Dendritic cell treated with granulocyte-macrophage colony-stimulating factor and Interleukin-4, amounts not matched to agents 40 ng/mL and 50 ng/mL, for 4 days (primary cell): ENCODE measurements around the gene RNF150.

Experiments
- H3K27ac Mint-ChIP-seq: one replicate; pipeline ENCODE4 v1.8.0; 2022; ENCODE audit warnings: mild to moderate bottlenecking, mixed read lengths
- H3K27me3 Mint-ChIP-seq: one replicate; pipeline ENCODE4 v1.8.0; 2022; ENCODE audit warnings: mild to moderate bottlenecking, mixed read lengths
- H3K36me3 Mint-ChIP-seq: one replicate; pipeline ENCODE4 v1.8.0; 2022; ENCODE audit warnings: low read depth, mixed read lengths
- H3K4me1 Mint-ChIP-seq: one replicate; pipeline ENCODE4 v1.8.0; 2022; ENCODE audit warnings: low read depth, mixed read lengths
- H3K4me3 Mint-ChIP-seq: one replicate; pipeline ENCODE4 v1.8.0; 2022; ENCODE audit warnings: mild to moderate bottlenecking, moderate library complexity, mixed read lengths
- H3K9me3 Mint-ChIP-seq: one replicate; pipeline ENCODE4 v1.8.0; 2022; ENCODE audit warnings: mixed read lengths
- intact Hi-C: fragments of 100-400 bp; cut with micrococcal nuclease; formaldehyde crosslinking; loops from one replicate; pipeline ENCODE4 v1.15.0; 2022

RNF150 gene

DNA sequence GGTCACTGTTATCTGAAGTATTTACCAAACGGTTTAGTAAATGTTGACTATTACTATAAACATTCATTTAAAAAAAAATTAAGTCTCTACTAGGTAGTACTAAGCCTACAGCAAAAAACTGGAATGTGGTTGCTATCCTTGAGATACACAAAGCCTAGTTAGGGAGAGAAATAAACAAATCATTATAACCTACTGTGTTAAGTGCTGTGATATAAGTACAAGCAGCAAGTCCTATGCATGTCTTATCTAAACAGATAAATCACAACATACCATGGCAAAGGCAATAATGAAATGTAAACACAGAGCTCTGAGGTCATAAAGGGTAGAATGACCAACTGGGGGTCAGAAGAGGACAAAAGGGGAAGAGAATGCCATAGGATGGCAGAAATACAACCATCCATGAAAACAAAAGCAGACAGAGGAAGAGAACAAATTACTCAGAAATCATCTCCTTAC, 92.2 kb downstream of the RNF150 start:
- no peaks in the 10 kb centered on the region for H3K9me3 Mint-ChIP-seq

DNA sequence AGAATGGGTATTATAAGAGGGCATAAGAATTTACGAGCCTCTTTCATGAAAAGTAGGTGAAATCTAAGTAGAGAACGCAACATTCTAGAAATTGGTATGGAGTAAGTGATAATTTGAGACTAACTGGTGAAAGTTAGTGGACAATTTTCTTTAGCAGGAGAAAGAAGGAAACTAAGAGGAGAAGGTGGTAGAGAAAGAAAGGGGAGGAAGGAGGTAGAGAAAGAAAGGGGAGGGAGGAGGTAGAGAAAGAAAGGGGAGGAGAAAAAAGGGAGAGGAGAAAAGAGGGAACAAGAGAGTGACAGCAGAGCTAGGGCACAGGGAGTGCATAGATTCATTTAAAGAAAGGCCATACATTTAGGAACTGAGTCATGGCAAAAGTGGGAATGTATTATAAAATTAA, 94.1 kb downstream of the RNF150 start:
- intact Hi-C loops = no loop called here
- H3K4me3 Mint-ChIP-seq = no peak overlapping the region
- H3K36me3 Mint-ChIP-seq = no peaks in the 10 kb centered on the region
- no peak overlapping the region for H3K27ac Mint-ChIP-seq
- H3K4me1 Mint-ChIP-seq = no peaks in the 10 kb centered on the region
- peaks cover 2% of the 10 kb centered on the region for H3K9me3 Mint-ChIP-seq
- H3K27me3 Mint-ChIP-seq = no peaks in the 10 kb centered on the region

More for the DNA sequence above, 92.2 kb downstream of the RNF150 start:
- Mint-ChIP-seq H3K4me3 (no peak overlapping the region), H3K4me1 (no peaks in the 10 kb centered on the region), H3K27ac (no peak overlapping the region), H3K27me3 (no peaks in the 10 kb centered on the region), H3K36me3 (no peaks in the 10 kb centered on the region)
- intact Hi-C loops = no loop called here

DNA sequence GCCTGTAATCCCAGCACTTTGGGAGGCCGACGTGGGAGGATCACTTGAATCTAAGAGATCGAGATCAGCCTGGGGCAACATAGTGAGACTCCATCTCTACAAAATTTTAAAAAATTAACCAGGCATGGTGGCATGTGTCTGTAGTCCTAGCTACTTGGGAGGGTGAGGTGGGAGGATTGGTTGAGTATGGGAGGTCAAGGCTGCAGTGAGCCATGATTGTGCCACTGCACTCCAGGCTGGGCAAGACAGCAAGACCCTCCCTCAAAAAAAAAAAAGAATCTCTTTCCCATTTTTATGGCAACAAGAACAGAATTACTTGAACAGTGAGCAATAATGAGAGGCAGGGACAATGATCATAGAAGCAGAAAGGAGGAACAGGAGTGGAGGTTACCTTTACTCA, 94.8 kb downstream of the RNF150 start:
- Mint-ChIP-seq H3K27ac (no peak overlapping the region), H3K4me1 (no peaks in the 10 kb centered on the region), H3K9me3 (peaks cover 9% of the 10 kb centered on the region), H3K4me3 (no peak overlapping the region), H3K27me3 (no peaks in the 10 kb centered on the region), H3K36me3 (no peaks in the 10 kb centered on the region)
- intact Hi-C loops = no loop called here

DNA sequence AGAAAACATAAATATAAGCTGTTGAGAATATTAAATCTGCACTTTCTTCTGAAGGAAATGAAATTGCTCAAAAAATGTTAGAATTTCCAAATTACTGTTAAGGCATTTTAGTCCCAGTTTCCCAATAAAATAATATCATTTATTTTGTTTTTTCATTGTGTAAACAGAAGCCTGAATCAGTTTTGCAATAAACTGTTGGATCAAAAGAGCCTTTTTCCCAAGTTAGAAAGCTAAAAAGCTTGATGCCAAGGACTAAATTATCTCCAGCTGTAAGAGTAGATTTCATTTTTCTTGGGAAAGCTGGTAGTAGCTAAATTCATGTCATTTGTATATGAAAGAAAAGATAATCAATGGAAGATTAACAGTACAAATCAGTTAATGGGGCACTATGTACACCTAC, 95.8 kb downstream of the RNF150 start:
- Mint-ChIP-seq H3K4me1 (no peaks in the 10 kb centered on the region), H3K36me3 (no peaks in the 10 kb centered on the region), H3K4me3 (no peak overlapping the region), H3K9me3 (peaks cover 14% of the 10 kb centered on the region), H3K27me3 (no peaks in the 10 kb centered on the region), H3K27ac (no peak overlapping the region)
- intact Hi-C loops = no loop called here

DNA sequence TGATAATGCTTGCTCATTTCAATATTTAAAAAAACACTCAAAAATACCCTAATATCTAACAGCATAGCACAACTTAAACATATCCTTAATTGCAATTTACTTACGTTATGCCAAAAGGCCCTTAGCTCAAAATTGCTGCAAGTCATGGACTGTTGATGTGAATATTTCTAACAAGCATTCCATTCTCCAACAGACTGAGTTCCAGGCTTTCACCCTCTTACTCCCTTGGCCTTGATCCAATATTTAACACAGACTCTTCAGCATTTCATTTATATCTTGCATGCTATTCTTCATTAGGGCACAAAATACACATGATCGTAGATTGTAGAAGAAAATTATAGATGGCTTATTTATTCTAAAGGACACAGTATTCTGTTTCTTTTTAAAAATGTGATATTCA, 96.5 kb downstream of the RNF150 start:
- Mint-ChIP-seq H3K4me3 (no peak overlapping the region), H3K9me3 (peaks cover 14% of the 10 kb centered on the region), H3K27ac (no peak overlapping the region), H3K4me1 (no peaks in the 10 kb centered on the region), H3K36me3 (no peaks in the 10 kb centered on the region), H3K27me3 (no peaks in the 10 kb centered on the region)
- intact Hi-C loops = no loop called here

DNA sequence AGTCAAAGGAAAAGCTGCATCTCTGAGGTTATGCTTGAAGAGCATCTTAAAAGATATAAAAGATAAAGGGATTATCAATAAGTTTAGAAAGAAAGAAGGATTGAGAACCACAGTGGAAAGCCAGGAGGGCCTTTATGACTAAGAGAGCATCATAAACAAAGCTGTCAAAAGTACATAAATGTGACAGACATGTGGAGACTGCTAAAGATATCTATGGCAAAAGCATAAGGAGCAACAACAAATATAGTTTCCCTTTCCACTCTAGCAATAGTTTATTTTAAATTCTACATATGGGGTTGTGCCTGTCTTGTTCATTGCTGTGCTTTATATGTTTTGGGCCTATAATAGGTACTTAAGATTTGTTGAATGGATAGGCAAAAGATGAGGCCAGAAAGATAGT, 97.3 kb downstream of the RNF150 start:
- Mint-ChIP-seq H3K27me3 (no peaks in the 10 kb centered on the region), H3K27ac (no peak overlapping the region), H3K4me1 (no peaks in the 10 kb centered on the region), H3K36me3 (no peaks in the 10 kb centered on the region), H3K4me3 (no peak overlapping the region), H3K9me3 (peaks cover 14% of the 10 kb centered on the region)
- intact Hi-C loops = no loop called here

DNA sequence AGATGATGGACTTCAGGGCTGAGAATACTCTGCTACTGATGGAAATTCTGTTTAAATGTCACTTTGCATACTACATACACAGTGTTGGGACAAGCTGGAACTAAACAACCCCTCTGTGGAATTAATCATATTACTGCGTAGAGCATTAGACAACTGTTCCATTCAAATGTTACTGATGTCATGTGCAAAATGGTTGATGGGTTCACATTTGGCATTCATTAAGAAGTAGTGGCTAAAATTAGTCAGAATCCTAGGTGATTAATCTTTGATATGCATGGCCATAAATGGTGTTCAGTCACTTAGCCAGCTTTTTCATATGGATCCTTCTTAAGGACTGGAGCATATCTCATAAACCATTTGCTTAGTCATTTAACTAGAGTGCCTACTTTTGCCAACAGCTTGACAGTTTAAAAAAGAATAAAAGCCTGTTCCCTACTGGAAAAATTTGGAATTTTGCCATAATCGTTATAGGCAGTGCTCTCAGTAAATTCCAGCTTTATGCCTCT, 105.2 kb downstream of the RNF150 start:
- Mint-ChIP-seq H3K36me3 (no peaks in the 10 kb centered on the region), H3K27ac (no peak overlapping the region), H3K4me1 (no peaks in the 10 kb centered on the region), H3K27me3 (no peaks in the 10 kb centered on the region), H3K9me3 (peaks cover 2% of the 10 kb centered on the region), H3K4me3 (no peak overlapping the region)
- intact Hi-C loops = no loop called here

DNA sequence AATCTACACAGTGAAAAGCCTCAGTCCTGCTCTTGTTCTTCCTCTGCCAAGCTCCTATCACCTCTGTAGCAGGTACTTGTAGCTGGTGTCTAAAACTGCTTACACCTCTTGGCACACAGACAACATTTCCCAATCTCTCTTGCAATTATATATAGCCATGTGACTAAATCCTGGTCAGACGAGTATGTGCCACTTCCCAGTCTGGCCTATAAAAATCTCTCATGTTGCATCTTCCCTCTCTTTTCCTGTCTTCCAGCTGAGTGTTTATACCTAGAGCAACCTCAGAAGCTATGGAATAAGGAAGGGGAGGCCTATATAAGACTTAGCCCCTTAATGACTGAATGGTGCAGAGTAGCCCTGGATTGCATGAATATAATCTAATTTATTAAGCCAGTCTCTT, 105.8 kb downstream of the RNF150 start:
- Mint-ChIP-seq H3K4me1 (no peaks in the 10 kb centered on the region), H3K27me3 (no peaks in the 10 kb centered on the region), H3K36me3 (no peaks in the 10 kb centered on the region), H3K9me3 (no peaks in the 10 kb centered on the region), H3K4me3 (no peak overlapping the region), H3K27ac (no peak overlapping the region)
- intact Hi-C loops = no loop called here

DNA sequence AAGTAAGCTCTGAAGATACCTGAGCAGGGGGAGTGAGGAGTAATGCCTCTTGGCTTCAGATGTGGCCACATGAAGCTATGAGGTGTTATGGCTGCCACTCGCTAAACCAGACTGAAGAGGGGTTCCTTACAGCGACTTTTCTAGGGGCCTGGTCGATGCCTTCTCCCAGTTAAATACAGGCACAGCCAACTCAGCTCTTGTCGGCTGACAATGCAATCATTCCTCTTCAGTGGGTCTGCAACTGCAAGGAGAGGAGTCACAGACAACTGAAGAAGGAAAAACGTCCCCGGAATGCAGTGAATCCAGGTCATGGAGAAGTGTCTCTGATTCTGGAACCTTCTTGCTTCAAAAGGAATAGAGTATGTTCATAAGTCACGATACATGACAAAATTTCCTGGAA, 106.4 kb downstream of the RNF150 start:
- H3K9me3 Mint-ChIP-seq = no peaks in the 10 kb centered on the region
- no peaks in the 10 kb centered on the region for H3K36me3 Mint-ChIP-seq
- intact Hi-C loops = no loop called here
- H3K4me1 Mint-ChIP-seq = no peaks in the 10 kb centered on the region
- no peak overlapping the region for H3K4me3 Mint-ChIP-seq
- no peaks in the 10 kb centered on the region for H3K27me3 Mint-ChIP-seq
- no peak overlapping the region for H3K27ac Mint-ChIP-seq

DNA sequence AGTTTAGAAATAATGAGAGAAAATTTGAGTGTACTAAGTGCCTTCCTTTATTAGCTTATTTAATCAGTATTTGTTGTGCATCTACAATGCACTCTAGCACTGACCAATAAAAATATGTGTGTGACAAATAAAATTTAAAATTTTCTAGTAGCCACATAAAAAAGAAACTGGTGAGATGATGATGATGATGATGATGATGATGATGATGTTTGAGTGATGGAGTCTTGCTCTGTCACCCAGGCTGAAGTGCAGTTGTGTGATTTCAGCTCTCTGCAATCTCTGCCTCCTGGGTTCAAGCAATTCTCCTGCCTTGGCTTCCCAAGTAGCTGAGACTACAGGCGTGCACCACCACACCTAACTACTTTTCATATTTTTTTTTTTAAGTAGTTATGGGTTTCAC, 110.2 kb downstream of the RNF150 start:
- Mint-ChIP-seq H3K9me3 (no peaks in the 10 kb centered on the region), H3K27ac (no peak overlapping the region), H3K4me1 (no peaks in the 10 kb centered on the region), H3K36me3 (no peaks in the 10 kb centered on the region), H3K4me3 (no peak overlapping the region), H3K27me3 (no peaks in the 10 kb centered on the region)
- intact Hi-C loops = no loop called here

DNA sequence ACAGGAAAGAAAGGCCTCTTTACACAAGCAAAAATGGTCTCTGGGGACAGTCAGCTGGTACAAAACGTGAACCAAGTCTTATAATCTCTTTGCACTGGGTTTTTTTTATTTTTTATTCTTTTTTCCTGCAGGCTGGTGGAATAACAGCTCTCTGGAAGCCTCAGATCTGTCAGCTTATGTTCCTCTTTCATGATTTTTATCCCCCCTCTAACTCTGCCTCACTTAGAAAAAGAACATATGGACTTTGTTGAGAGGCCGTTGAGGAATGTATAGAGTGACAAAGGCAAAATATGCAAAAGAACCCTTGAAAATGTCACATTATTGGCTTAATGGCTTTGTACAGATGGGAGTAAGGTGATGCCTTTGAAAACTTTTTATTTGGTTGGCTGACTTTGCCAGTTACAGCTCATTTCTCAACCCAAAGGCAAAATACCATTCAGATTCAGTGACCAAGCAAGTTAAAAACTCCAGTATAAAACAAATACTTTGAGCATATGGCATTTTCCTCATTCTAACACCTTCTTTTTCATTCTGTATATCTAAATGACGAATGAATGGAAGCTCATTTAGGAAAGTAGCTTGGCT, 111.1 kb downstream of the RNF150 start:
- no peaks in the 10 kb centered on the region for H3K4me1 Mint-ChIP-seq
- no peaks in the 10 kb centered on the region for H3K27me3 Mint-ChIP-seq
- H3K27ac Mint-ChIP-seq = no peak overlapping the region
- H3K36me3 Mint-ChIP-seq = no peaks in the 10 kb centered on the region
- no peaks in the 10 kb centered on the region for H3K9me3 Mint-ChIP-seq
- intact Hi-C loops = no loop called here
- H3K4me3 Mint-ChIP-seq = no peak overlapping the region

DNA sequence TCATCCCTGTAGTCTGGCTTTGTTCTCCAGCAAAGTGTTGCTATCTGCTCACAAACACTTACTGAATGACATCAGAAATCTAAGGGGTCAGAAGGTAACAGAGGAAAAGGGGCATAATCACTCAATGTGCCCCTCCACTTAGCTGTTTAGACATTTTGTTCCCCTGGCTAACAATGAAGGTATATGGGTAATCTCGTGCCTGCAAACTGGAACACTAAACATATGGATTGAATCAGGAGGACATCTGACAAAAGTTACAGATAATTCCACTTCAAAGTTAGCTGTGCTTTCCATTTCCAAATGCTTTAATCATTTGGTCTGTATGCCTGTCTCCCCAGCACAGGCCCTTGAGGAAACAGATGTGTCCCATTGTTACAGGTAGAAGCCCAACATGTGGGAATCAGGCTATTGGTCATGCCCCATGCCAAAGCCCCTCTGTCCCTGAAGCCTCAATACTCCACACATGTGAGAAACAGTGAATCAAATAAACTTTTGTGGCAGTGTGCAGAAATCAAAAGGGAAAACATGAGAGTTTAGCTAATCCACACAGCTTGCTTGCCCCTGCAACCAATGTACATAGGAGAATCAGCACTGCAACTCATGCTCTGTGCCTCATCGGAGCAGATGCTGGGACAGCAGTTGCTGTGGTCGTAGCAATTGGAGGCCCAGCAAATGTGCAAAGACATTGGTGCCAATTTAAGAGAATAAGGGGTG, 111.7 kb downstream of the RNF150 start:
- H3K36me3 Mint-ChIP-seq = no peaks in the 10 kb centered on the region
- H3K4me1 Mint-ChIP-seq = no peaks in the 10 kb centered on the region
- intact Hi-C loops = no loop called here
- H3K4me3 Mint-ChIP-seq = no peak overlapping the region
- no peaks in the 10 kb centered on the region for H3K27me3 Mint-ChIP-seq
- H3K9me3 Mint-ChIP-seq = no peaks in the 10 kb centered on the region
- H3K27ac Mint-ChIP-seq = no peak overlapping the region

DNA sequence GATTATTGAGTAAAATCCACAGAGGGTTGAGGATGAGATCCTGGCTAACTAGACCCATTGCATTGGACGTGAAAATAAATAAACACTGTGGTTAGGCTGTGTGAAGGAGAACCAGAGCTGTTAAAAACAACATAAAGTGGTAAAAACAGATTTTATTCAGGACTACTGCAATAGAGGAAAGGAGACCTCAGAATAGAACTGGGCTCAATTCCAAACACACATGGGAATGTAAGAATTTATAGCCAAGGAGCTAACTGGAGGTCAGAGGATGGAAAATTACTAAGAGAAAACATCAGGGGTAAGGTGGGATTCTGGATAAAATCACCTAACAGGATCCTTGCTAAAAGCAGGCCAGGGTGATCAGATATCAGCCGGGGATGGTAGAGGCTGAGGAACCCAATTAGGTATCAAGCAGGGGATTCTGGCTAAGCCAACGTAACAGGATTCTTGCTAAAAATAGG, 112.4 kb downstream of the RNF150 start:
- no peak overlapping the region for H3K4me3 Mint-ChIP-seq
- intact Hi-C loops = no loop called here
- H3K27me3 Mint-ChIP-seq = no peaks in the 10 kb centered on the region
- no peaks in the 10 kb centered on the region for H3K36me3 Mint-ChIP-seq
- H3K4me1 Mint-ChIP-seq = no peaks in the 10 kb centered on the region
- H3K27ac Mint-ChIP-seq = no peak overlapping the region
- no peaks in the 10 kb centered on the region for H3K9me3 Mint-ChIP-seq

DNA sequence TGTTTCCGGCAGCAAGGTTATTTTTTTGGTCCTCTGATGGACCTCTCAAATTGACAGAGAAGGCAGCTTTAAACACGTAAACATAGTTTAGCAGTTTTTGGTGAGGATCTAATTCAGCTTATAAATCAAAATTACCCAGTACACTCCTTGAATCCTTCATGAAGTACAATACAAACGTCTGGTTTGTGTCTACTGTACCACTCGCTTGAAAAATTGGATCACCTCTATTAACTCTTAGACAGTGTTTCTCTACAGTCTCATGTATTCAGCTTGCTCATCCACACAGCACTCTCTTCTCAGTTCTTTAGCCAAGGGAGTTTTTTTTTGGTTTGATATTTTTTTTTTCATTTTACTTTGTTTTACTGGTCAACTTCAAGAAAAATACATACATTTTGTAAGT, 113.5 kb downstream of the RNF150 start:
- H3K36me3 Mint-ChIP-seq = no peaks in the 10 kb centered on the region
- H3K4me3 Mint-ChIP-seq = no peak overlapping the region
- no peaks in the 10 kb centered on the region for H3K4me1 Mint-ChIP-seq
- intact Hi-C loops = no loop called here
- no peaks in the 10 kb centered on the region for H3K9me3 Mint-ChIP-seq
- no peak overlapping the region for H3K27ac Mint-ChIP-seq
- H3K27me3 Mint-ChIP-seq = no peaks in the 10 kb centered on the region
